Keratinocyte (primary cell): ENCODE data around the gene ZNF143.

Experiments
- EZH2 ChIP-seq: IDR thresholded peaks from one replicate; pipeline ENCODE4 v1.6.1; 2012; ENCODE audit warnings: inconsistent platforms, mild to moderate bottlenecking, low read length, moderate library complexity
- TF ChIP-seq, protein P1 (sequence below), 3 experiments: IDR thresholded peaks in 1 of 3; conservative IDR thresholded peaks in 1 of 3; optimal IDR thresholded peaks in 1 of 3; 2 replicates in 2 of 3; 3 replicates in 1 of 3; pipeline versions ENCODE3 to v1.5.1; 2011; ENCODE audit warnings: low read length in 3 of 3, mild to moderate bottlenecking in 3 of 3, moderate library complexity in 2 of 3, control low read depth in 1 of 3, inconsistent platforms in 1 of 3; ENCODE audit not compliant: insufficient read depth in 2 of 3; ENCODE audit errors: extremely low read depth in 1 of 3

DNA sequence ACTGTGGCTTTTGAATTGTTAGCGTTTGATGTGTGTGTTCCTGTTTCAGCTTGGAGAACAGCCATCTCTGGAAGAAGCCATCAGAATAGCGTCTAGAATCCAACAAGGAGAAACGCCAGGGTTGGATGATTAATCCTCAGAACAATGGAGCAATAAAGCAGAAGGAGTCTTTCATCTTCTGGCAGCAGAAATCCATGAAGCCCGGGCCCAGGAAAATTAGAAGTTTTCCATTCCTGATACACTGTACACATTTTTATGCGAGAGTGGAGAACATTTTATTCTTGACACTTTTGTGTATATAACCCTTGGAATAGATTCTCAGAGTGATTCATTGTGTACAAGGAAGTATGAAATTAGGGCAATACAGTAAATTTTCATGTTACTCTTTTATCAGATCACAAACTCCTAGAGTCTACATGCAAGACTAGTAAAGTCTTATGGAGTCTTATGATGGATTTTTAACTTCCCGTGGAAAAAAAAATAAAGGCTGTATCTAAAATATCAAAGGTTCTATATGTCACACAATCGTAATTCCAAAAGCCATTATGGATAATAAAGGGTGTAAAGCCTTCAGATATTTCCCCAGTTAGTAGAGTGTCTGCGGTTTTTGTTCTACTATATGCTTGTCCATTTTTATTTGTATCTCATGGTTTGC, 66.8 kb downstream of the ZNF143 start:
- TF ChIP-seq, protein P1, sequence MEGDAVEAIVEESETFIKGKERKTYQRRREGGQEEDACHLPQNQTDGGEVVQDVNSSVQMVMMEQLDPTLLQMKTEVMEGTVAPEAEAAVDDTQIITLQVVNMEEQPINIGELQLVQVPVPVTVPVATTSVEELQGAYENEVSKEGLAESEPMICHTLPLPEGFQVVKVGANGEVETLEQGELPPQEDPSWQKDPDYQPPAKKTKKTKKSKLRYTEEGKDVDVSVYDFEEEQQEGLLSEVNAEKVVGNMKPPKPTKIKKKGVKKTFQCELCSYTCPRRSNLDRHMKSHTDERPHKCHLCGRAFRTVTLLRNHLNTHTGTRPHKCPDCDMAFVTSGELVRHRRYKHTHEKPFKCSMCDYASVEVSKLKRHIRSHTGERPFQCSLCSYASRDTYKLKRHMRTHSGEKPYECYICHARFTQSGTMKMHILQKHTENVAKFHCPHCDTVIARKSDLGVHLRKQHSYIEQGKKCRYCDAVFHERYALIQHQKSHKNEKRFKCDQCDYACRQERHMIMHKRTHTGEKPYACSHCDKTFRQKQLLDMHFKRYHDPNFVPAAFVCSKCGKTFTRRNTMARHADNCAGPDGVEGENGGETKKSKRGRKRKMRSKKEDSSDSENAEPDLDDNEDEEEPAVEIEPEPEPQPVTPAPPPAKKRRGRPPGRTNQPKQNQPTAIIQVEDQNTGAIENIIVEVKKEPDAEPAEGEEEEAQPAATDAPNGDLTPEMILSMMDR (optimal IDR thresholded peaks at IDR 0.05 in 1 of 3, IDR thresholded peaks at IDR 0.05 in 1 of 3, conservative IDR thresholded peaks at IDR 0.05 in 1 of 3; ENCODE audit: extremely low read depth in 1 of 3, insufficient read depth in 2 of 3, low read length in 3 of 3) = no peak
- TF ChIP-seq EZH2 = no peak
